BJ (cell line): ENCODE results near the gene LPCAT3. TPM values are rescaled to one million over a fixed set of nuclear protein-coding genes. Genes with fewer than 3 reads are reported as not detected.
"Not testable (repeated sequence)": the region's sequence is repeated elsewhere in the genome, so short reads cannot be mapped to it uniquely, and the experiment has no call there.

Experiments
- CTCF ChIA-PET: fragments of 350-600 bp; formaldehyde crosslinking; extraction: SDS; loops from one replicate; lab custom pipeline; 2021; ENCODE audit warnings: antibody characterized with exemption, inconsistent platforms; lab: Yijun Ruan, JAX
- POLR2A ChIA-PET: fragments of 300-600 bp; sonication (Branson Sonifier 250); formaldehyde crosslinking; extraction: SDS; loops from one replicate; lab custom pipeline; 2021; ENCODE audit warnings: antibody characterized with exemption; lab: Charles Lee
- DNase-seq: peaks from one replicate; pipeline ENCODE4 v3.0.0-alpha.2; 2011; ENCODE audit warnings: low read depth
- H3K27me3 ChIP-seq: 2 replicates; pipeline ENCODE4 v1.6.0; 2011; ENCODE audit warnings: low read length; ENCODE audit not compliant: control insufficient read depth, insufficient read depth
- H3K36me3 ChIP-seq: 2 replicates; pipeline ENCODE4 v1.5.1; 2011; ENCODE audit warnings: low read length; ENCODE audit not compliant: control insufficient read depth, insufficient read depth
- H3K4me3 ChIP-seq: 2 replicates; pipeline ENCODE4 v1.5.1; 2011; ENCODE audit warnings: low read depth, mild to moderate bottlenecking, control low read depth, low read length
- CTCF ChIP-seq: IDR thresholded peaks from 2 replicates; pipeline ENCODE4 v1.5.1; 2011; ENCODE audit warnings: low read depth, mild to moderate bottlenecking, control low read depth, inconsistent platforms, low read length, moderate library complexity; ENCODE audit not compliant: insufficient read depth
- polyA plus RNA-seq: library from polyadenylated mRNA; depleted of rRNA; stranded (reverse); fragments of >200 nt; gene quantifications from 2 replicates; pipeline ENCODE4 v1.2.3, GENCODE V29; 2011

Gene LPCAT3
- polyA plus RNA-seq, 1 experiment, result 31.2 TPM

GRCh38 chr12:7015555-7016370, 2.5 kb downstream of the LPCAT3 start:
- no peak for DNase-seq
- Histone ChIP-seq H3K4me3 (no peak overlapping the region), H3K36me3 (peaks cover 1% of the 10 kb centered on the region), H3K27me3 (no peaks in the 10 kb centered on the region)
- TF ChIP-seq CTCF, result no peak
- ChIA-PET CTCF (interaction anchor here (0.6 to 2.9 kb wide), 3 partner anchors 8 to 10 kb away, joined by 3 to 10 read pairs (median 3); no protein-coding TSS in a partner anchor), POLR2A (interaction anchor here (0.6 kb wide), 2 partner anchors 25 to 1933 kb away, joined by 4 read pairs; no protein-coding TSS in a partner anchor)

GRCh38 chr12:7013101-7013500, 5.2 kb downstream of the LPCAT3 start:
- TF ChIP-seq CTCF, result no peak
- POLR2A ChIA-PET, result no interaction called here
- CTCF ChIA-PET, result interaction anchor here (0.8 kb wide), 2 partner anchors 9 to 89 kb away, joined by 3 to 4 read pairs; no protein-coding TSS in a partner anchor
- H3K27me3 ChIP-seq, result no peaks in the 10 kb centered on the region
- no peak for DNase-seq
- H3K4me3 ChIP-seq, result no peak overlapping the region
- peaks cover 1% of the 10 kb centered on the region for H3K36me3 ChIP-seq

GRCh38 chr12:7012024-7012607, 6.2 kb downstream of the LPCAT3 start:
- Histone ChIP-seq H3K4me3 (no peak overlapping the region), H3K36me3 (peaks cover 1% of the 10 kb centered on the region), H3K27me3 (no peaks in the 10 kb centered on the region)
- POLR2A ChIA-PET, result no interaction called here
- no peak for DNase-seq
- no peak for TF ChIP-seq CTCF
- CTCF ChIA-PET, result interaction anchor here (1.3 to 1.9 kb wide), 2 partner anchors 47 to 68 kb away, joined by 3 to 4 read pairs; no protein-coding TSS in a partner anchor

GRCh38 chr12:7011398-7011797, 6.9 kb downstream of the LPCAT3 start:
- H3K36me3 ChIP-seq, POLR2A ChIA-PET, H3K4me3 ChIP-seq, DNase-seq, H3K27me3 ChIP-seq: not testable (repeated sequence)
- CTCF ChIA-PET, result interaction anchor here (1.3 to 1.9 kb wide), 3 partner anchors 12 to 67 kb away, joined by 3 to 4 read pairs (median 4); no protein-coding TSS in a partner anchor

- Histone ChIP-seq H3K36me3 (peaks cover 1% of the 10 kb centered on the region), H3K27me3 (no peaks in the 10 kb centered on the region), H3K4me3 (no peak overlapping the region)
- ChIA-PET CTCF (interaction anchor here (1.2 to 1.8 kb wide), 2 partner anchors 9 to 10 kb away, joined by 3 to 4 read pairs; partner anchors contain the start of gene LPCAT3), POLR2A (no interaction called here)
- DNase-seq, result no peak
- TF ChIP-seq CTCF, result no peak
Observed at GRCh38 chr12:7009512-7009911, 8.8 kb downstream of the LPCAT3 start.
